Endothelial cell of umbilical vein (primary cell): Measurements from ENCODE around the gene ATXN7. TPM values are rescaled to one million over a fixed set of nuclear protein-coding genes. Genes with fewer than 3 reads are reported as not detected.

Experiments used
- BruUV-seq: library from RNA; stranded (reverse); fragments of 400-500 nt; replicated peaks from 2 replicates; lab custom pipeline; 2021; lab: Mats Ljungman, UMichigan
- CTCF ChIA-PET: fragments of 300-600, 350-600 bp; sonication (Branson Sonifier 250); formaldehyde crosslinking; loops from one replicate; lab custom pipeline; 2021; ENCODE audit warnings: antibody characterized with exemption, inconsistent platforms; lab: Charles Lee
- POLR2A ChIA-PET: fragments of 300-600, 350-600 bp; sonication (Branson Sonifier 250); formaldehyde crosslinking; loops from one replicate; lab custom pipeline; 2021; ENCODE audit warnings: antibody characterized with exemption, inconsistent platforms; lab: Charles Lee
- DNase-seq: peaks from one replicate; pipeline ENCODE4 v3.0.0-alpha.2; 2011; ENCODE audit warnings: low read depth, low spot score
- FAIRE-seq: peaks from 2 replicates; lab custom pipeline; 2011; peaks lifted over from hg19 to GRCh38; lab: Jason Lieb, UNC
- H2AFZ ChIP-seq: 2 replicates; pipeline ENCODE4 v1.6.0; 2012; ENCODE audit warnings: low read depth, low read length, control low read depth, inconsistent platforms
- H3K27ac ChIP-seq: 2 replicates; pipeline ENCODE4 v1.5.1; 2011; ENCODE audit warnings: low read depth, mild to moderate bottlenecking, control low read depth, low read length, moderate library complexity; ENCODE audit not compliant: insufficient read depth
- H3K27me3 ChIP-seq, 2 experiments: 2 replicates each; pipeline versions ENCODE4 v1.6.0 to v1.6.1; 2011; ENCODE audit warnings: low read length in 2 of 2, mixed read lengths in 1 of 2; ENCODE audit not compliant: control insufficient read depth in 2 of 2, insufficient read depth in 2 of 2
- H3K36me3 ChIP-seq, 2 experiments: 2 replicates in 1 of 2; 3 replicates in 1 of 2; pipeline ENCODE4 v1.5.1; 2011; ENCODE audit warnings: low read length in 2 of 2, mild to moderate bottlenecking in 1 of 2, moderate library complexity in 1 of 2; ENCODE audit not compliant: control insufficient read depth in 2 of 2, insufficient read depth in 2 of 2; ENCODE audit errors: extremely low read depth in 1 of 2
- H3K4me1 ChIP-seq: 3 replicates; pipeline ENCODE4 v1.5.1; 2011; ENCODE audit warnings: mild to moderate bottlenecking, low read length; ENCODE audit not compliant: control insufficient read depth, insufficient read depth; ENCODE audit errors: extremely low read depth
- H3K4me2 ChIP-seq: 2 replicates; pipeline ENCODE4 v1.6.1; 2011; ENCODE audit warnings: low read length, control low read depth, mixed read lengths; ENCODE audit not compliant: insufficient read depth
- H3K4me3 ChIP-seq, 3 experiments: fragments of 200-600 bp in 1 of 3; sonication (generic), shearing (Covaris generic) in 1 of 3; replicated peaks in 1 of 3; 2 replicates each; pipeline ENCODE4 v1.5.1; 2011 to 2016; ENCODE audit warnings: control low read depth in 3 of 3, low read length in 3 of 3, mild to moderate bottlenecking in 2 of 3, inconsistent platforms in 1 of 3, low read depth in 1 of 3, moderate library complexity in 1 of 3; ENCODE audit not compliant: insufficient read depth in 1 of 3
- H3K79me2 ChIP-seq: 2 replicates; pipeline ENCODE4 v1.6.0; 2012; ENCODE audit warnings: low read length, inconsistent platforms; ENCODE audit not compliant: control insufficient read depth, insufficient read depth
- H3K9ac ChIP-seq: replicated peaks from 2 replicates; pipeline ENCODE3; 2011; ENCODE audit warnings: low read length, control low read depth; ENCODE audit not compliant: insufficient read depth; ENCODE audit errors: extremely low read depth
- H3K9me1 ChIP-seq: replicated peaks from 3 replicates; pipeline ENCODE4 v1.6.0; 2011; ENCODE audit warnings: mild to moderate bottlenecking, low read length; ENCODE audit not compliant: control insufficient read depth, insufficient read depth; ENCODE audit errors: extremely low read depth
- H3K9me3 ChIP-seq: replicated peaks from 2 replicates; pipeline ENCODE4 v1.5.1; 2012; ENCODE audit warnings: low read length, inconsistent platforms; ENCODE audit not compliant: control insufficient read depth, insufficient read depth
- H4K20me1 ChIP-seq: replicated peaks from 2 replicates; pipeline ENCODE3; 2011; ENCODE audit warnings: mild to moderate bottlenecking, low read length; ENCODE audit not compliant: control insufficient read depth, insufficient read depth; ENCODE audit errors: extremely low read depth
- EZH2 ChIP-seq: IDR thresholded peaks from 2 replicates; pipeline ENCODE4 v1.6.1; 2012; ENCODE audit warnings: borderline replicate concordance, low read depth, mild to moderate bottlenecking, moderate library complexity, low read length, inconsistent platforms; ENCODE audit not compliant: severe bottlenecking
- FOS ChIP-seq: IDR thresholded peaks from 2 replicates; pipeline ENCODE4 v1.6.1; 2011; ENCODE audit warnings: mild to moderate bottlenecking, low read length, moderate library complexity, borderline replicate concordance; ENCODE audit not compliant: insufficient read depth
- GATA2 ChIP-seq: IDR thresholded peaks from 2 replicates; pipeline ENCODE4 v1.7.0; 2011; ENCODE audit warnings: low read depth, mild to moderate bottlenecking, moderate library complexity, mixed read lengths, low read length; ENCODE audit not compliant: insufficient read length, insufficient read depth
- JUN ChIP-seq: IDR thresholded peaks from 2 replicates; pipeline ENCODE4 v1.6.1; 2011; ENCODE audit warnings: borderline replicate concordance, low read depth; ENCODE audit not compliant: insufficient read length, insufficient read depth
- MYC ChIP-seq: IDR thresholded peaks from one replicate; pipeline ENCODE4 v1.6.1; 2011; ENCODE audit warnings: mild to moderate bottlenecking, low read depth, low read length
- POLR2A ChIP-seq: IDR thresholded peaks from 2 replicates; pipeline ENCODE4 v1.6.1; 2012; ENCODE audit warnings: low read depth, mild to moderate bottlenecking, control low read depth, low read length
- POLR2AphosphoS5 ChIP-seq: IDR thresholded peaks from 2 replicates; pipeline ENCODE4 v1.6.1; 2012; ENCODE audit warnings: low read depth, mild to moderate bottlenecking, control low read depth, low read length, moderate library complexity; ENCODE audit not compliant: insufficient read depth
- dilution Hi-C: fragments of 300-500 bp; cut with MboI; formaldehyde crosslinking; loops from one replicate; pipeline ENCODE4 v1.15.0; 2019; ENCODE audit warnings: low sequenced_read_pairs; ENCODE audit not compliant: extremely low pct_ligation_motif_present
- intact Hi-C: fragments of 100-400 bp; cut with micrococcal nuclease; formaldehyde crosslinking; loops from one replicate; pipeline ENCODE4 v1.10.0; 2022
- polyA plus RNA-seq, 4 experiments: library from polyadenylated mRNA; depleted of rRNA in 3 of 4; stranded (reverse) in 3 of 4; unstranded in 1 of 4; fragments of >200 nt; gene quantifications; 2 replicates each; pipeline versions ENCODE4 v1.2.1 to v1.2.3, GENCODE V29; 2011 to 2012; ENCODE audit warnings: missing spikeins in 1 of 4
- total RNA-seq: library from RNA; stranded (reverse); gene quantifications from 2 replicates; pipeline ENCODE4 v1.2.3, GENCODE V29; 2021
- TF ChIP-seq, protein P1 (sequence below), 2 donors: IDR thresholded peaks; 1 replicate in 1 of 2; 2 replicates in 1 of 2; pipeline ENCODE4 v1.5.1; 2011; ENCODE audit warnings: low read length in 2 of 2, mild to moderate bottlenecking in 2 of 2, moderate library complexity in 2 of 2, control low read depth in 1 of 2, inconsistent platforms in 1 of 2, low read depth in 1 of 2; ENCODE audit not compliant: insufficient read depth in 1 of 2; ENCODE audit errors: extremely low read depth in 1 of 2
- TF ChIP-seq, protein P2 (sequence below): IDR thresholded peaks from 2 replicates; pipeline ENCODE4 v1.6.1; 2011; ENCODE audit not compliant: insufficient read depth, insufficient read length

Gene ATXN7
- total and polyA plus RNA-seq, 2 donors (not counting 3 experiments of a cell fraction or from before 2014, with no cell fraction given), result 21.2 to 34.7 TPM

DNA sequence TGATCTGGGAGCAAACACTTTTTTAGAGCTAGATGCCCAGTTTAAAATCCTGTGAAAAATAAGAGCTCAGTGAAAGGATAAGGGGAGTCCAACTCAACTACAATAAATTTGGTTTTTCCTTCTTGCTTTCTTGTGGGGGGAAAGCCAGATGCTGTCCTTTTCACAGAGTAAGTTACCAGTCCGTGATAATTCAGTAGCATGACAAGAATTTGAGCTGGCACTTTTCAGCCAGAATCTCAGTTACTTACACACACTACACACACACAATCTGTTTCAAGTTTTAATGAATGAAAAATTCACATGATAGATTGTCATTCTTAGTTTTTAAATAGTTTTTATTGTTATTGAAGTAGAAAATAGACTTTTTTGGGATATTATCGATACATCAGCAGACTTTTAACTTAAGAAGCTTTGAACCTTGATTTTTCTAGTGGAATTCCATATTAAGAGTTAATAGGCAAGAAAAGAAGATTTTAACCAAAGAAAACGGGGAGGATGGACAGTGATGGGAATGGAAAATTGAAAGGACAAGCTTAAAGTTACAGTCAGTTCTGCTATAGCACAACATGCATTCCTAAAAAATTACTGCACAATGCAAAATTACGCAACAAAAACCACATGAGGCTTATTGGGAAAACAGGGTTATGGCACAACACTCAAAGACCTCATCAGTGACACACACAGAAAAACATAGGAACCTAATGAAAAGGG, 112.6 kb downstream of the ATXN7 start:
- Histone ChIP-seq H3K4me1 (no peaks in the 10 kb centered on the region), H3K27me3 (no peaks in the 10 kb centered on the region), H4K20me1 (no peaks in the 10 kb centered on the region), H3K9me1 (no peaks in the 10 kb centered on the region), H3K4me3 (no peak overlapping the region), H3K27ac (no peak overlapping the region), H3K4me2 (no peak overlapping the region), H3K79me2 (peaks cover 28% of the 10 kb centered on the region), H2AFZ (no peak overlapping the region), H3K36me3 (peaks cover 6 to 10% of the 10 kb centered on the region in 2 experiments), H3K9me3 (no peaks in the 10 kb centered on the region), H3K9ac (no peak overlapping the region)
- no peak for FAIRE-seq
- DNase-seq, result no peak
- TF ChIP-seq GATA2 (no peak), POLR2A (no peak), JUN (no peak), FOS (no peak), MYC (no peak), EZH2 (no peak), POLR2AphosphoS5 (no peak)
- TF ChIP-seq, protein P1, sequence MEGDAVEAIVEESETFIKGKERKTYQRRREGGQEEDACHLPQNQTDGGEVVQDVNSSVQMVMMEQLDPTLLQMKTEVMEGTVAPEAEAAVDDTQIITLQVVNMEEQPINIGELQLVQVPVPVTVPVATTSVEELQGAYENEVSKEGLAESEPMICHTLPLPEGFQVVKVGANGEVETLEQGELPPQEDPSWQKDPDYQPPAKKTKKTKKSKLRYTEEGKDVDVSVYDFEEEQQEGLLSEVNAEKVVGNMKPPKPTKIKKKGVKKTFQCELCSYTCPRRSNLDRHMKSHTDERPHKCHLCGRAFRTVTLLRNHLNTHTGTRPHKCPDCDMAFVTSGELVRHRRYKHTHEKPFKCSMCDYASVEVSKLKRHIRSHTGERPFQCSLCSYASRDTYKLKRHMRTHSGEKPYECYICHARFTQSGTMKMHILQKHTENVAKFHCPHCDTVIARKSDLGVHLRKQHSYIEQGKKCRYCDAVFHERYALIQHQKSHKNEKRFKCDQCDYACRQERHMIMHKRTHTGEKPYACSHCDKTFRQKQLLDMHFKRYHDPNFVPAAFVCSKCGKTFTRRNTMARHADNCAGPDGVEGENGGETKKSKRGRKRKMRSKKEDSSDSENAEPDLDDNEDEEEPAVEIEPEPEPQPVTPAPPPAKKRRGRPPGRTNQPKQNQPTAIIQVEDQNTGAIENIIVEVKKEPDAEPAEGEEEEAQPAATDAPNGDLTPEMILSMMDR (IDR thresholded peaks at IDR 0.05; ENCODE audit: extremely low read depth in 1 of 2, insufficient read depth in 1 of 2, low read depth in 1 of 2, low read length in 2 of 2), result no peak
- TF ChIP-seq, protein P2, sequence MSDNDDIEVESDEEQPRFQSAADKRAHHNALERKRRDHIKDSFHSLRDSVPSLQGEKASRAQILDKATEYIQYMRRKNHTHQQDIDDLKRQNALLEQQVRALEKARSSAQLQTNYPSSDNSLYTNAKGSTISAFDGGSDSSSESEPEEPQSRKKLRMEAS, result no peak
- BruUV-seq, result no TSS peak
- intact Hi-C loops, result no loop called here
- dilution Hi-C loops, result no loop called here
- ChIA-PET POLR2A (no interaction called here), CTCF (interaction anchor here (1.1 to 5.0 kb wide), 3 partner anchors 8 to 15 kb away, joined by 3 to 23 read pairs (median 4); no protein-coding TSS in a partner anchor)
